Tibial artery (tissue), 4 donors: ENCODE data around the gene ADD2.

Source experiments
- DNase-seq, 2 donors: peaks; one replicate each; pipeline ENCODE4 v3.0.0-alpha.2; 2019
- H3K27ac ChIP-seq, 2 donors: fragments of 200-600 bp; sonication (generic) in 1 of 2; 1 replicate in 1 of 2; 2 replicates in 1 of 2; pipeline ENCODE4 v1.5.1; 2018 to 2019; ENCODE audit warnings: mild to moderate bottlenecking in 1 of 2
- H3K27me3 ChIP-seq, 2 donors: fragments of 200-600 bp; sonication (generic) in 1 of 2; one replicate each; pipeline versions ENCODE4 v1.5.1 to v1.6.0; 2016 to 2019
- H3K36me3 ChIP-seq, 3 donors: fragments of 200-600 bp; sonication (generic) in 2 of 3; one replicate each; pipeline ENCODE4 v1.5.1; 2016 to 2019; ENCODE audit warnings: mild to moderate bottlenecking in 2 of 3
- H3K4me1 ChIP-seq, 4 donors: fragments of 200-600 bp; sonication (generic) in 2 of 4; 1 replicate in 3 of 4; 2 replicates in 1 of 4; pipeline ENCODE4 v1.5.1; 2016 to 2019
- H3K4me3 ChIP-seq, 2 donors: fragments of 200-600 bp; sonication (generic) in 1 of 2; 1 replicate in 1 of 2; 2 replicates in 1 of 2; pipeline ENCODE4 v1.5.1; 2018 to 2019; ENCODE audit warnings: mild to moderate bottlenecking in 2 of 2
- H3K9me3 ChIP-seq, 3 donors: fragments of 200-600 bp; sonication (generic) in 1 of 3; one replicate each; pipeline ENCODE4 v1.5.1; 2016 to 2019
- intact Hi-C: fragments of 100-400 bp; cut with DNase I; formaldehyde crosslinking; loops from one replicate; pipeline ENCODE4 v1.15.0; 2023; ENCODE audit warnings: low total_unique reads
- TF ChIP-seq, protein P1 (sequence below), 2 experiments: fragments of 200-600 bp in 1 of 2; fragments of 450-650 bp in 1 of 2; IDR thresholded peaks; one replicate each; pipeline ENCODE4 v1.5.1; 2017 to 2019; ENCODE audit warnings: antibody characterized with exemption in 2 of 2, mild to moderate bottlenecking in 1 of 2, moderate library complexity in 1 of 2

The ADD2 gene

DNA sequence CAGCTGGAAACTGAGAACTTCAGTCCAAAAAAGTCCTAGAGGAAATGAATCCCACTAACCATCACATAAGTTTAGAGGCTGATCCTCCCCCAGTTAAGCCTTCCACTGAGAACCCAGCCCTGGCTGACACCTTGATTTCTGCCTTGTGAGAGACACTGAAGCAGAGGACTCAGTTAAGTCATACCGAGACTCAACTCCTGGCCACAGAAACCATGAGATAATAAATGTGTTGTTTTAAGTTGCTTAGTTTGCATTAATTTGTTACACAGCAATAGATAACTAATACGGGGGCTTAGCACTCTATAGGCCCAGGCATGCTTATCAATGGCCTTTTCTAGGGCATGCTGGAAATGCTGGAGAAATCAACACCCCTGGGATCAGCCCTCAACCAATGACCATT, 3.4 kb upstream of the ADD2 start:
- Histone ChIP-seq H3K27ac (no peak overlapping the region), H3K4me3 (no peak overlapping the region), H3K9me3 (no peaks in the 10 kb centered on the region), H3K27me3 (peaks cover 0 to 54% of the 10 kb centered on the region in 2 donors), H3K4me1 (peaks cover 0 to 18% (median 14%) of the 10 kb centered on the region in 4 donors), H3K36me3 (no peaks in the 10 kb centered on the region)
- DNase-seq = no peak
- intact Hi-C loops = no loop called here
- TF ChIP-seq, protein P1, sequence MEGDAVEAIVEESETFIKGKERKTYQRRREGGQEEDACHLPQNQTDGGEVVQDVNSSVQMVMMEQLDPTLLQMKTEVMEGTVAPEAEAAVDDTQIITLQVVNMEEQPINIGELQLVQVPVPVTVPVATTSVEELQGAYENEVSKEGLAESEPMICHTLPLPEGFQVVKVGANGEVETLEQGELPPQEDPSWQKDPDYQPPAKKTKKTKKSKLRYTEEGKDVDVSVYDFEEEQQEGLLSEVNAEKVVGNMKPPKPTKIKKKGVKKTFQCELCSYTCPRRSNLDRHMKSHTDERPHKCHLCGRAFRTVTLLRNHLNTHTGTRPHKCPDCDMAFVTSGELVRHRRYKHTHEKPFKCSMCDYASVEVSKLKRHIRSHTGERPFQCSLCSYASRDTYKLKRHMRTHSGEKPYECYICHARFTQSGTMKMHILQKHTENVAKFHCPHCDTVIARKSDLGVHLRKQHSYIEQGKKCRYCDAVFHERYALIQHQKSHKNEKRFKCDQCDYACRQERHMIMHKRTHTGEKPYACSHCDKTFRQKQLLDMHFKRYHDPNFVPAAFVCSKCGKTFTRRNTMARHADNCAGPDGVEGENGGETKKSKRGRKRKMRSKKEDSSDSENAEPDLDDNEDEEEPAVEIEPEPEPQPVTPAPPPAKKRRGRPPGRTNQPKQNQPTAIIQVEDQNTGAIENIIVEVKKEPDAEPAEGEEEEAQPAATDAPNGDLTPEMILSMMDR (IDR thresholded peaks at IDR 0.05) = no peak

DNA sequence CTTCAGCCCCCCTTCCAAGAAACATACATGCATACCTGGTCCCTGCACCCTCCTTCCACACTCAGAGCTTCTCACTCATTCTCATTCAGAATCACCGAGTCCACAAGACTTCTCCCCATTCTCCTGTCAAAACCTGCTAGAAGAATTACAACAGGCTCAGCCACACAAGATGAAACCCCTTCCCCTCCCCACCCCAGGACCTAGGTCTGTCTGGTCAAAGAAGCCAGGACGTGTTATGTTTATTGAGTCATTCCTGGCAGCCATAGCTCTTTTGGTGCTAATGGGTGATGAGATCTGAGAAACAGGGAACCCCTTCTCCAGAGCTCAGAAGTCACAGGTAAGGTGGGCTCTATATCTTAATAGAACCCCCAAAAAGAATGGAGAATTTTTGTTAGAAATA, 1.4 kb upstream of the ADD2 start:
- Histone ChIP-seq H3K9me3 (no peaks in the 10 kb centered on the region), H3K36me3 (no peaks in the 10 kb centered on the region), H3K27me3 (peaks cover 0 to 54% of the 10 kb centered on the region in 2 donors), H3K27ac (no peak overlapping the region), H3K4me1 (peaks cover 0 to 18% (median 14%) of the 10 kb centered on the region in 4 donors), H3K4me3 (no peak overlapping the region)
- intact Hi-C loops = no loop called here
- TF ChIP-seq, protein P1 (IDR thresholded peaks at IDR 0.05) = no peak
- no peak for DNase-seq

DNA sequence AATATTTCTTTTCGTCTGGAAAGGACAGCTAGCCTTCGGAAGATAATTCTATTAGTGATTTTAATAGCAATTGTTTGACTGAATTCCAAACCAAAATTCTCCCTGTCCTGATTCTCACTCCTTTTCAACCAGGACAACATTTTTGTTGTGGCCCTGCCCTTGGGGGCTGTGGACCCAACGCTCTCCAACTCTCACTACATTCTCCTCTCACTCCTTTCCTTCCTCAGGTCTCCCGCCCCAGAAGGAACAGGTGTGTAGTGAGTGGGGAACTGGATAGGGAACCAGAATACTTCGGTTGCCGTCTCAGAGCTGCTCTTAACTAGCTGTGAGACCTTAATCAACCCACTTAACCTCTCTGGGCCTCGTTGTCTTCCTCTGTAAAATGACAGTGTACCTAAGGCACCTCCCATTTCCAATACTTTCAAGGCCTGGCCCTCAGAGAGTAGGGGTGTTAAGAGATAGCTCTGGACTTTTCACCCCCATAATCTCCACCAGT, 638 bp upstream of the ADD2 start:
- Histone ChIP-seq H3K4me1 (peaks cover 0 to 18% (median 14%) of the 10 kb centered on the region in 4 donors), H3K27ac (no peak overlapping the region), H3K9me3 (no peaks in the 10 kb centered on the region), H3K36me3 (no peaks in the 10 kb centered on the region), H3K4me3 (no peak overlapping the region), H3K27me3 (peaks cover 0 to 53% of the 10 kb centered on the region in 2 donors)
- intact Hi-C loops = no loop called here
- TF ChIP-seq, protein P1 (IDR thresholded peaks at IDR 0.05) = no peak
- DNase-seq = no peak

DNA sequence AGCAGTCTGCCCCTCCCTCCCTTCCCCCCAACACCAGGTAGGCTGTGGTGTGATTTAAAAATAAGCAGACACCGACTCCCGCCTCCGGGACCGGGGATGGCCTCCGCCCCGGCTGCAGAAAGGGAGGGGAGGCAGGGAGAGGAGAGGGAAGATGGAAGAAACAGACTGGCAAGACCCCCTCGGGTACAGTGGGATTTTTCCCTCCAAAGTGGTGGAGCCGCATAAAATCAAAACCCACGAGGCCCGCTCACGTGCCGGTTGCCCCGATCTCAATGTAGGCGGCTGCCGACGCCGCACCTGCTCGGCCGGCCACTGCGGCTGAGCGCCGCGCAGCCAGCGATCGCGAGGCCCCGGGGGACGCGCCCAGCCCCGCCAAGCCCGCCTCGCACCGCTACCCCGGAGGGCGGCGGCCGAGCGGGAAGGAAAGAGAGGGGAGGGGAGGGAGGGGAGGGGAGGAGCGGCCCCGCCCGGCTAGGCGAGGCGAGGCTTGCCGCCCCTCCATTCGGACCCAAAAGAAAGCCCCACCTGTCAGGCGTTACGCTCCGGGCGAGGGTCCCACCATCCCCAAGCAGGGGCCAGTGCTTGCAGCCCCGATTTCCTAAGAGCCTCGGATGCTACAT, 811 bp downstream of the ADD2 start:
- TF ChIP-seq, protein P1 (IDR thresholded peaks at IDR 0.05) = no peak
- H3K27me3 ChIP-seq = peaks cover 0 to 53% of the 10 kb centered on the region in 2 donors
- intact Hi-C loops = no loop called here
- H3K4me1 ChIP-seq = peaks cover 0 to 18% (median 14%) of the 10 kb centered on the region in 4 donors
- H3K4me3 ChIP-seq = peak overlapping the region; percentile 30 to 42
- DNase-seq = no peak
- no peaks in the 10 kb centered on the region for H3K36me3 ChIP-seq
- H3K27ac ChIP-seq = no peak overlapping the region
- no peaks in the 10 kb centered on the region for H3K9me3 ChIP-seq

DNA sequence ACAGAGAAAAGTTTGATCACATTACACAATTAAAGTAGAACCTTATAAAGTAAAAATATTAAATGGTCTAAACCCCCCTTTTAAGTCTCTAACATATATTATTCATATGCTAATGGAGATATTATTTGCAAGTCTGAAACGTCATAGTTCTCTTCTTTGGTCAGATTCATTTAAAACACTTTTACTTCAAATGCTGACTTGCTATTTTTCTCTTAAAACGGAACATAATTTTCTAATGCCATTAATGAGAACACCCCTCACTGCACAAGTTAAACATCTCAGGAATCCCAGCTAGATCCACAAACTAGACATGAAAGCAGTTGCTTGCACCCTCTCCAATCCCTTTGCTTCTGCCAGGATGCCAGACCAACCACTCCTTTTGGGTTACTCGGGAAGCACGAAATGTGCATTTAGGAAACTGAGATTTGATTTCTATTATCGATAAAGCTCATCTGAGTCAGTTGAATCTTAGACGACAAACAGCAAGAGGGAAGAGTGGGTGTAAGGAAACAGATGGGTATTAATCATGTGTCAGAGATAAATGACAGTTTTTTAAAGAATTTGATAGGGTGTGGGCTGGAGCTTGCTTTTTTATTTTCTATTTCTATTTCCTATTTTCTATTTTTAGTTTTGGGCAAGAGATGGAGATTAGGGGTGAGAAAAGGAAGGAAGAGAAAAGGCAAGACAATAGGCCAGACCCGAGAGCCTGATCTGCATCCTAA, 1.5 kb downstream of the ADD2 start:
- Histone ChIP-seq H3K4me3 (peak overlapping the region; percentile 30 to 42), H3K27me3 (peaks cover 0 to 53% of the 10 kb centered on the region in 2 donors), H3K4me1 (peaks cover 0 to 18% (median 14%) of the 10 kb centered on the region in 4 donors), H3K36me3 (no peaks in the 10 kb centered on the region), H3K9me3 (no peaks in the 10 kb centered on the region), H3K27ac (no peak overlapping the region)
- DNase-seq = no peak
- intact Hi-C loops = no loop called here
- TF ChIP-seq, protein P1 (IDR thresholded peaks at IDR 0.05) = no peak
